Karpas-422 (cell line): ENCODE measurements around the gene ZNF561. TPM values are rescaled to one million over a fixed set of nuclear protein-coding genes. Genes with fewer than 3 reads are reported as not detected.
A peak's percentile ranks its signal among the peaks of the same experiment; 100 is the strongest.

Source experiments
- DNase-seq: peaks from one replicate; pipeline ENCODE4 v3.0.0-alpha.2; 2015
- H2AFZ ChIP-seq: fragments of 200-600 bp; sonication (generic); 2 replicates; pipeline ENCODE4 v1.6.1; 2014; ENCODE audit warnings: antibody characterized with exemption, low read length, mixed read lengths
- H3K27ac ChIP-seq: fragments of 200-600 bp; sonication (generic); 2 replicates; pipeline ENCODE4 v1.5.1; 2014; ENCODE audit warnings: mild to moderate bottlenecking, low read length, moderate library complexity
- H3K27me3 ChIP-seq: fragments of 200-600 bp; sonication (generic); 2 replicates; pipeline ENCODE4 v1.6.1; 2014; ENCODE audit warnings: low read length, mixed read lengths
- H3K36me3 ChIP-seq: fragments of 200-600 bp; sonication (generic); 2 replicates; pipeline ENCODE4 v1.6.1; 2014; ENCODE audit warnings: low read length, mixed read lengths; ENCODE audit not compliant: insufficient read depth
- H3K4me1 ChIP-seq: fragments of 200-600 bp; sonication (generic); 2 replicates; pipeline ENCODE4 v1.6.1; 2014; ENCODE audit warnings: mild to moderate bottlenecking, low read length, mixed read lengths
- H3K4me2 ChIP-seq: fragments of 200-600 bp; sonication (generic); 2 replicates; pipeline ENCODE4 v1.6.1; 2014; ENCODE audit warnings: low read length, low read depth, mild to moderate bottlenecking; ENCODE audit not compliant: poor library complexity, severe bottlenecking
- H3K4me3 ChIP-seq: fragments of 200-600 bp; sonication (generic); 2 replicates; pipeline ENCODE4 v1.5.1; 2014; ENCODE audit warnings: mild to moderate bottlenecking, antibody characterized with exemption, low read length, mixed read lengths
- H3K79me2 ChIP-seq: fragments of 200-600 bp; sonication (generic); 2 replicates; pipeline ENCODE4 v1.6.1; 2014; ENCODE audit warnings: mild to moderate bottlenecking, low read length, mixed read lengths
- H3K9ac ChIP-seq: fragments of 200-600 bp; sonication (generic); 2 replicates; pipeline ENCODE4 v1.6.0; 2014; ENCODE audit warnings: low read length
- H3K9me2 ChIP-seq: fragments of 200-600 bp; sonication (generic), shearing (Covaris generic); replicated peaks from 2 replicates; pipeline ENCODE4 v1.6.0; 2014; ENCODE audit warnings: mild to moderate bottlenecking, low read length, moderate library complexity; ENCODE audit not compliant: insufficient read depth
- H3K9me3 ChIP-seq: fragments of 300-700, 200-600 bp; sonication (generic); 2 replicates; pipeline ENCODE4 v1.6.1; 2014; ENCODE audit warnings: low read length, mixed read lengths
- H4K20me1 ChIP-seq: fragments of 200-600 bp; sonication (generic); 2 replicates; pipeline ENCODE4 v1.6.1; 2014; ENCODE audit warnings: mild to moderate bottlenecking, antibody characterized with exemption, low read length, low read depth; ENCODE audit not compliant: insufficient read depth
- total RNA-seq: library from RNA; depleted of rRNA; stranded (reverse); fragments of >200 nt; shearing (Covaris generic); gene quantifications from 2 replicates; pipeline ENCODE4 v1.2.3, GENCODE V29; 2014; ENCODE audit warnings: low replicate concordance

ZNF561 gene
- total RNA-seq, 1 experiment from 2014 or later, result 35.2 TPM

GRCh38 chr19:9644472-9644871, 23.4 kb upstream of the ZNF561 start:
- Histone ChIP-seq H3K79me2 (peaks cover 18% of the 10 kb centered on the region), H4K20me1 (no peaks in the 10 kb centered on the region), H3K9me2 (no peaks in the 10 kb centered on the region), H3K27ac (no peak overlapping the region), H3K4me2 (no peak overlapping the region), H3K9me3 (no peaks in the 10 kb centered on the region), H2AFZ (no peak overlapping the region), H3K36me3 (peaks cover 10% of the 10 kb centered on the region), H3K9ac (no peak overlapping the region), H3K4me3 (no peak overlapping the region), H3K27me3 (no peaks in the 10 kb centered on the region), H3K4me1 (no peaks in the 10 kb centered on the region)
- no peak for DNase-seq

- no peaks in the 10 kb centered on the region for H3K27me3 ChIP-seq
- no peak overlapping the region for H3K4me2 ChIP-seq
- H3K4me3 ChIP-seq, result no peak overlapping the region
- no peak overlapping the region for H3K27ac ChIP-seq
- no peaks in the 10 kb centered on the region for H3K9me3 ChIP-seq
- no peak overlapping the region for H2AFZ ChIP-seq
- H3K79me2 ChIP-seq, result 0 out of 2 replicates have a peak, but pooled peaks cover 3% of the 10 kb centered on the region
- H3K4me1 ChIP-seq, result no peaks in the 10 kb centered on the region
- peaks cover 3% of the 10 kb centered on the region for H3K36me3 ChIP-seq
- H3K9me2 ChIP-seq, result no peaks in the 10 kb centered on the region
- DNase-seq, result no peak
- H4K20me1 ChIP-seq, result no peaks in the 10 kb centered on the region
- H3K9ac ChIP-seq, result no peak overlapping the region
These were observed 20.8 kb upstream of the ZNF561 start for GRCh38 chr19:9641810-9642209.

DNA sequence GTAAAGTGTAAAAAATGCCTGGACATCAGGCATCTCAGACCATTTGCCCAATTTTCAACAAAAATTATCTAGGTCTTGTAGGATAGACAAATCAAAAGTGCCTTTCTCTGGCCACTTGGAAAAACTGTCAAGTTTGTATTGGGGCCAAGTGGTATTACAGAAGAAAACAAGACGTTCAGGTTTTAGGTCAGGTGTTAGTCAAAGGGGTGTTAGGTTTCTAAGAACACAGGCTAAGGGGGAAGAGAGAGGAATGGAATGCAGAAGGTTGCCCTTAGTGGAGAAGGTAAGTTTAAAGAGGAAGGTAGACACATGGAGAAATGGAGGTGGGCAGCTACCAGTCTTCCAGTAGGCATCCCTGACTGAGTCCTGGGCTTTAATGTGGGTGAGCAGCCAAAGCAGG, 19.9 kb upstream of the ZNF561 start:
- Histone ChIP-seq H3K9me3 (no peaks in the 10 kb centered on the region), H3K27me3 (no peaks in the 10 kb centered on the region), H3K27ac (no peak overlapping the region)

DNA sequence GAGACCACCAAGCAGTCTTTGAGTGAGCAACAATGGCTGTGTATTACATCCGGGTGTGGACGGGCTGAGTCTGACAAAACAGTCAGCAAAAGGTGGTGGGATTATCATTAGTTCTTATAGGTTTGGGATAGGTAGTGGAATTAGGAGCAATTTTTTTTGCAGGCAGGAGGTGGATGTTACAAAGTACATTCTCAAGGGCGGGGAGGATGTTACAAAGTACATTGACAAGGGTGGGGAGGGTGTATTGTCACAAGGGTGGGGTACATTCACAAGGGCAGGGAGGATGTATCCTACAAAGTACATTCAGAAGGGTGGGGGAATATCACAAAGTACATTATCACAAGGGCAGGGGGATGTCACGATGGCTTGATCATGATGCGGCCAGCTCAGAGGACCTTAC, 15.0 kb upstream of the ZNF561 start:
- Histone ChIP-seq H3K4me3 (no peak overlapping the region), H4K20me1 (no peaks in the 10 kb centered on the region), H3K9ac (no peak overlapping the region), H3K4me2 (no peak overlapping the region), H2AFZ (no peak overlapping the region), H3K27me3 (no peaks in the 10 kb centered on the region), H3K4me1 (no peaks in the 10 kb centered on the region), H3K9me2 (no peaks in the 10 kb centered on the region), H3K27ac (no peak overlapping the region), H3K79me2 (no peaks in the 10 kb centered on the region), H3K9me3 (no peaks in the 10 kb centered on the region), H3K36me3 (peaks cover 17% of the 10 kb centered on the region)
- DNase-seq, result no peak

More for the DNA sequence above, 19.9 kb upstream of the ZNF561 start:
- no peaks in the 10 kb centered on the region for H3K9me2 ChIP-seq
- H2AFZ ChIP-seq, result no peak overlapping the region
- H3K9ac ChIP-seq, result no peak overlapping the region
- no peak overlapping the region for H3K4me2 ChIP-seq
- H4K20me1 ChIP-seq, result no peaks in the 10 kb centered on the region
- DNase-seq, result no peak
- H3K4me3 ChIP-seq, result no peak overlapping the region
- no peaks in the 10 kb centered on the region for H3K4me1 ChIP-seq
- no peaks in the 10 kb centered on the region for H3K79me2 ChIP-seq
- peaks cover 5% of the 10 kb centered on the region for H3K36me3 ChIP-seq

DNA sequence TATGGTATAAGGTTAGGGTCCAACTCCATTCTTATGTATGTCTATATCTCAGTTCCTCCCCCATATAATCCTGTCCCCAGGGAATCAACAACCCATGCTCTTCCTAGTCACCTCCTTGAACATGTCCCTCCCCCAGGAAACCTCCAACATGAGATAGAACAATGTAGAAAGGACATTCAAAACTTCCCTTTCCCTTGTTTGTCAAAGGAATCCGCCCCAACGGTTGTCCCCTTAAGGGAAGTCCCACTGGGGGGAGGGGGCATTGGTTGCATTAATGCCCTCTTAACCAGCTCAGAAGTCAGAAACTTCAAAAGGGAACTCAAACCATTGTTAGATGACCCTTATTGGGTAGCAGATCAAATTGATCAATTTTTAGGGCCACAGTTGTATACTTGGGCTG, 6.8 kb upstream of the ZNF561 start:
- Histone ChIP-seq H3K4me2 (no peak overlapping the region), H3K36me3 (peaks cover 14% of the 10 kb centered on the region; the same call in 1 of the 2 replicates), H3K27me3 (no peaks in the 10 kb centered on the region), H3K9me3 (no peaks in the 10 kb centered on the region), H2AFZ (no peak overlapping the region), H3K27ac (no peak overlapping the region), H4K20me1 (no peaks in the 10 kb centered on the region), H3K4me1 (peaks cover 1% of the 10 kb centered on the region; the same call in 1 of the 2 replicates), H3K79me2 (peaks cover 13% of the 10 kb centered on the region; the same call in 1 of the 2 replicates), H3K9ac (no peak overlapping the region), H3K9me2 (no peaks in the 10 kb centered on the region), H3K4me3 (no peak overlapping the region)
- no peak for DNase-seq

- Histone ChIP-seq H3K36me3 (peaks cover 26% of the 10 kb centered on the region), H4K20me1 (no peaks in the 10 kb centered on the region), H3K27ac (no peak overlapping the region), H3K4me1 (peaks cover 16% of the 10 kb centered on the region), H3K4me3 (peak overlapping the region; percentile 62), H2AFZ (no peak overlapping the region), H3K9me3 (no peaks in the 10 kb centered on the region), H3K4me2 (peak overlapping the region; percentile 77), H3K9ac (peak overlapping the region; percentile 50), H3K9me2 (no peaks in the 10 kb centered on the region), H3K79me2 (peaks cover 47% of the 10 kb centered on the region), H3K27me3 (no peaks in the 10 kb centered on the region)
- DNase-seq, result no peak
These were observed 1.5 kb upstream of the ZNF561 start for GRCh38 chr19:9622531-9622930.

GRCh38 chr19:9620842-9621155, 233 bp downstream of the ZNF561 start:
- Histone ChIP-seq H3K4me1 (peaks cover 16% of the 10 kb centered on the region), H3K9me2 (no peaks in the 10 kb centered on the region), H3K9ac (peak overlapping the region; percentile 91), H4K20me1 (no peaks in the 10 kb centered on the region), H3K27ac (peak overlapping the region; percentile 72; the same call in 1 of the 2 replicates), H3K9me3 (no peaks in the 10 kb centered on the region), H3K27me3 (no peaks in the 10 kb centered on the region), H3K79me2 (peaks cover 41% of the 10 kb centered on the region), H2AFZ (peak overlapping the region; percentile 93; the same call in 1 of the 2 replicates), H3K36me3 (peaks cover 33% of the 10 kb centered on the region), H3K4me3 (peak overlapping the region; percentile 91), H3K4me2 (peak overlapping the region; percentile 77)
- DNase-seq, result no peak

GRCh38 chr19:9615844-9616243, 5.2 kb downstream of the ZNF561 start:
- no peak overlapping the region for H3K4me2 ChIP-seq
- peaks cover 6% of the 10 kb centered on the region for H3K4me1 ChIP-seq
- H3K36me3 ChIP-seq, result peaks cover 80% of the 10 kb centered on the region
- H3K9me3 ChIP-seq, result peaks cover 6% of the 10 kb centered on the region
- no peaks in the 10 kb centered on the region for H4K20me1 ChIP-seq
- no peak for DNase-seq
- H3K9me2 ChIP-seq, result no peaks in the 10 kb centered on the region
- no peak overlapping the region for H3K9ac ChIP-seq
- H3K4me3 ChIP-seq, result no peak overlapping the region
- peaks cover 19% of the 10 kb centered on the region for H3K79me2 ChIP-seq
- H2AFZ ChIP-seq, result no peak overlapping the region
- no peak overlapping the region for H3K27ac ChIP-seq
- no peaks in the 10 kb centered on the region for H3K27me3 ChIP-seq
